H1 (cell line): ENCODE data around the gene KRT77.

Experiments used
- CHD2 ChIP-seq: IDR thresholded peaks from 2 replicates; pipeline ENCODE4 v1.6.1; 2012; ENCODE audit warnings: low read length, improper control_type of control experiment
- EZH2 ChIP-seq: fragments of 200-600 bp; sonication (generic); IDR thresholded peaks from 2 replicates; pipeline ENCODE4 v1.7.1; 2012; ENCODE audit warnings: low read depth, mild to moderate bottlenecking, moderate library complexity, low read length, inconsistent platforms; ENCODE audit not compliant: severe bottlenecking
- GABPA ChIP-seq: IDR thresholded peaks from 2 replicates; pipeline ENCODE4 v1.6.1; 2011; ENCODE audit warnings: mild to moderate bottlenecking, low read length, moderate library complexity, borderline replicate concordance; ENCODE audit not compliant: insufficient read depth
- MAX ChIP-seq: IDR thresholded peaks from 2 replicates; pipeline ENCODE4 v1.6.1; 2012; ENCODE audit warnings: inconsistent platforms
- RFX5 ChIP-seq: IDR thresholded peaks from 2 replicates; pipeline ENCODE4 v1.6.1; 2011; ENCODE audit warnings: low read depth, low read length, improper control_type of control experiment, borderline replicate concordance
- RNF2 ChIP-seq: fragments of 200-900, 300-1000 bp; sonication (generic); IDR thresholded peaks from 2 replicates; pipeline ENCODE4 v1.7.1; 2016; ENCODE audit warnings: borderline replicate concordance, low read depth, mild to moderate bottlenecking, antibody characterized with exemption, low read length; ENCODE audit not compliant: poor library complexity, severe bottlenecking; ENCODE audit errors: missing control alignments
- YY1 ChIP-seq: IDR thresholded peaks from 2 replicates; pipeline ENCODE4 v1.6.1; 2011; ENCODE audit warnings: low read depth, mild to moderate bottlenecking, low read length

DNA sequence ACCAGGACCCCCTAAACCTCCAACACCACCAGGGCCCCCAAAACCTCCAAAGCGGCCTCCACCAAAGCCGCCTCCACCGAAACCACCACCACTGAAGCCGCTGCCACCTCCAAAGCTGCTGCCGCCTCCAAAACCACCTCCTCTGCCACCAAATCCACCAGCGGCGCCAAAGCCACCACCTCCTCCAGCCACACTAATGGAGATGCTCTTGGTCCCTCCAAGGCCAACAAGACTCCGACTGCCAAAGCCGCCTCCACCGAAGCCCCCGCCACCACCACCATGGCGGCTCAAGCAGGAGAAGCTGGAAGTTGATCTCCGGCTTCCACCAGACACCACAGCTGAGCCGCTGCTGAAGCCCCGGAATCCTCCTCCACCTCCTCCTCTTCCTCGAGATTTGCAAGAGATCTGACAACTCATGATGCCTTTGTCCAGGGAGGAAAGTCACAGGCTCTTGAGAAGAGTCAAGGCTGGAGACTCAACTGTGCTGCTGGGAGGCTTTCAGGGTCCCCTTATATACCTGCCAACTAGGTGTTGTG is 51.5 kb downstream of the KRT77 start, which contains the start of gene KRT2:
- TF ChIP-seq EZH2 (no peak), CHD2 (no peak), RFX5 (no peak), YY1 (no peak), RNF2 (no peak), MAX (no peak), GABPA (no peak)
